Astrocyte (in vitro differentiated cells and primary cell): ENCODE data around the gene OR5AS1. TPM values are rescaled to one million over a fixed set of nuclear protein-coding genes. Genes with fewer than 3 reads are reported as not detected.
"Not testable (repeated sequence)": the region's sequence is repeated elsewhere in the genome, so short reads cannot be mapped to it uniquely, and the experiment has no call there.

Experiments used
- DNase-seq: peaks from one replicate; pipeline ENCODE4 v3.0.0-alpha.2; 2010; ENCODE audit warnings: low read depth
- FAIRE-seq: peaks from 2 replicates; lab custom pipeline; 2011; peaks lifted over from hg19 to GRCh38; lab: Jason Lieb, UNC
- H2AFZ ChIP-seq: 2 replicates; pipeline ENCODE4 v1.6.0; 2012; ENCODE audit warnings: low read depth, low read length, inconsistent platforms
- H3K27ac ChIP-seq: 2 replicates; pipeline ENCODE4 v1.5.1; 2011; ENCODE audit warnings: low read depth, low read length, inconsistent platforms
- H3K27me3 ChIP-seq: 2 replicates; pipeline ENCODE4 v1.6.0; 2011; ENCODE audit warnings: low read length, inconsistent platforms; ENCODE audit not compliant: insufficient read depth
- H3K36me3 ChIP-seq: 2 replicates; pipeline ENCODE4 v1.5.1; 2011; ENCODE audit warnings: low read length, inconsistent platforms; ENCODE audit not compliant: insufficient read depth
- H3K4me1 ChIP-seq: 2 replicates; pipeline ENCODE4 v1.5.1; 2011; ENCODE audit warnings: low read length, inconsistent platforms; ENCODE audit not compliant: insufficient read depth
- H3K4me2 ChIP-seq: 2 replicates; pipeline ENCODE4 v1.6.0; 2012; ENCODE audit warnings: low read length, inconsistent platforms
- H3K4me3 ChIP-seq: 2 replicates; pipeline ENCODE4 v1.5.1; 2011; ENCODE audit warnings: low read depth, mild to moderate bottlenecking, low read length, inconsistent platforms; ENCODE audit not compliant: insufficient read depth
- H3K79me2 ChIP-seq: 2 replicates; pipeline ENCODE4 v1.6.0; 2012; ENCODE audit warnings: mild to moderate bottlenecking, low read length, inconsistent platforms; ENCODE audit not compliant: insufficient read depth
- H3K9ac ChIP-seq: 2 replicates; pipeline ENCODE4 v1.6.0; 2012; ENCODE audit warnings: mild to moderate bottlenecking, low read length, inconsistent platforms
- H3K9me3 ChIP-seq: 2 replicates; pipeline ENCODE4 v1.5.1; 2012; ENCODE audit warnings: low read depth, mild to moderate bottlenecking, low read length, inconsistent platforms; ENCODE audit not compliant: insufficient read depth
- H4K20me1 ChIP-seq: 2 replicates; pipeline ENCODE4 v1.6.0; 2012; ENCODE audit warnings: low read length, inconsistent platforms; ENCODE audit not compliant: insufficient read depth
- H3K27ac Mint-ChIP-seq: one replicate; pipeline ENCODE4 v1.8.0; 2021; ENCODE audit warnings: mild to moderate bottlenecking, mixed read lengths; ENCODE audit not compliant: unreplicated experiment
- H3K27me3 Mint-ChIP-seq: one replicate; pipeline ENCODE4 v1.8.0; 2021; ENCODE audit warnings: low read depth, mixed read lengths; ENCODE audit not compliant: unreplicated experiment
- H3K36me3 Mint-ChIP-seq: one replicate; pipeline ENCODE4 v1.8.0; 2021; ENCODE audit warnings: low read depth, mixed read lengths; ENCODE audit not compliant: unreplicated experiment
- H3K4me1 Mint-ChIP-seq: one replicate; pipeline ENCODE4 v1.8.0; 2021; ENCODE audit warnings: low read depth, mixed read lengths; ENCODE audit not compliant: unreplicated experiment
- H3K4me3 Mint-ChIP-seq: one replicate; pipeline ENCODE4 v1.8.0; 2021; ENCODE audit warnings: mild to moderate bottlenecking, moderate library complexity, mixed read lengths; ENCODE audit not compliant: unreplicated experiment
- H3K9me3 Mint-ChIP-seq: one replicate; pipeline ENCODE4 v1.8.0; 2021; ENCODE audit warnings: mild to moderate bottlenecking, mixed read lengths; ENCODE audit not compliant: unreplicated experiment
- EZH2 ChIP-seq: IDR thresholded peaks from 2 replicates; pipeline ENCODE4 v1.6.1; 2012; ENCODE audit warnings: mild to moderate bottlenecking, low read length, inconsistent platforms; ENCODE audit not compliant: insufficient read depth
- total RNA-seq: library from RNA; stranded (reverse); gene quantifications from 2 replicates; pipeline ENCODE4 v1.2.1, GENCODE V29; 2021
- TF ChIP-seq, protein P1 (sequence below): IDR thresholded peaks from 2 replicates; pipeline ENCODE4 v1.5.1; 2011; ENCODE audit warnings: low read depth, mild to moderate bottlenecking, inconsistent platforms, low read length, moderate library complexity; ENCODE audit not compliant: insufficient read depth

The OR5AS1 gene
- total RNA-seq, 1 donor from 2014 or later: not detected

DNA sequence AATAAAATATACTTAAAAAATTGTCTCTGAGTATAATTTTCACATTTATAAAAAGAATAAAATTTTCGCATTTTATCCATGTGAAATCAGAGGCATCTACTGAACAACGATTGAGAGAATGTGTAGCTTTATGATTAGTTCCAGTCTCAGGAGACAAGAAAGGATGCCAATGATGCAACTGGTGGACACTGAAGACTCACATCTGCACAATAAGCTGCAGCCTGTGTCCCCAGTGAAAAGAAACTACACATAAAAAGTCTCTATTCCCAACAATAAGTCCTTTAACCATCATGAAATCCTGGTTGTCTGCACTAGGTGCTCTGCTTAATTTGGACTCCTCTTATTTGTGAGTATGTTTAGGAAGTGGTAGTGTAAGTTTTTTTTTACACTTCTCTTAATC lies 22.0 kb downstream of the OR5AS1 start:
- H2AFZ ChIP-seq: no peak overlapping the region
- no peak overlapping the region for H3K4me3 ChIP-seq
- DNase-seq: no peak
- Mint-ChIP-seq H3K36me3 (no peaks in the 10 kb centered on the region), H3K27ac (peak overlapping the region; percentile 67), H3K9me3 (no peaks in the 10 kb centered on the region), H3K4me3 (no peak overlapping the region), H3K27me3 (no peaks in the 10 kb centered on the region), H3K4me1 (no peaks in the 10 kb centered on the region)
- no peaks in the 10 kb centered on the region for H3K27me3 ChIP-seq
- no peak overlapping the region for H3K4me2 ChIP-seq
- H3K79me2 ChIP-seq: no peaks in the 10 kb centered on the region
- H3K27ac ChIP-seq: no peak overlapping the region
- H3K4me1 ChIP-seq: no peaks in the 10 kb centered on the region
- H3K9ac ChIP-seq: no peak overlapping the region
- FAIRE-seq: no peak
- TF ChIP-seq EZH2: no peak
- TF ChIP-seq, protein P1, sequence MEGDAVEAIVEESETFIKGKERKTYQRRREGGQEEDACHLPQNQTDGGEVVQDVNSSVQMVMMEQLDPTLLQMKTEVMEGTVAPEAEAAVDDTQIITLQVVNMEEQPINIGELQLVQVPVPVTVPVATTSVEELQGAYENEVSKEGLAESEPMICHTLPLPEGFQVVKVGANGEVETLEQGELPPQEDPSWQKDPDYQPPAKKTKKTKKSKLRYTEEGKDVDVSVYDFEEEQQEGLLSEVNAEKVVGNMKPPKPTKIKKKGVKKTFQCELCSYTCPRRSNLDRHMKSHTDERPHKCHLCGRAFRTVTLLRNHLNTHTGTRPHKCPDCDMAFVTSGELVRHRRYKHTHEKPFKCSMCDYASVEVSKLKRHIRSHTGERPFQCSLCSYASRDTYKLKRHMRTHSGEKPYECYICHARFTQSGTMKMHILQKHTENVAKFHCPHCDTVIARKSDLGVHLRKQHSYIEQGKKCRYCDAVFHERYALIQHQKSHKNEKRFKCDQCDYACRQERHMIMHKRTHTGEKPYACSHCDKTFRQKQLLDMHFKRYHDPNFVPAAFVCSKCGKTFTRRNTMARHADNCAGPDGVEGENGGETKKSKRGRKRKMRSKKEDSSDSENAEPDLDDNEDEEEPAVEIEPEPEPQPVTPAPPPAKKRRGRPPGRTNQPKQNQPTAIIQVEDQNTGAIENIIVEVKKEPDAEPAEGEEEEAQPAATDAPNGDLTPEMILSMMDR: no peak
- H3K9me3 ChIP-seq: peaks cover 2% of the 10 kb centered on the region
- no peaks in the 10 kb centered on the region for H4K20me1 ChIP-seq
- no peaks in the 10 kb centered on the region for H3K36me3 ChIP-seq

- H3K36me3 ChIP-seq, H3K79me2 ChIP-seq, H3K9me3 ChIP-seq, H3K4me3 ChIP-seq, H3K4me2 ChIP-seq, H3K4me1 Mint-ChIP-seq, FAIRE-seq, H3K27ac Mint-ChIP-seq, H4K20me1 ChIP-seq, H3K36me3 Mint-ChIP-seq, H3K27me3 Mint-ChIP-seq, H3K9me3 Mint-ChIP-seq, DNase-seq, H3K9ac ChIP-seq, H3K4me1 ChIP-seq, H2AFZ ChIP-seq, H3K27ac ChIP-seq, H3K27me3 ChIP-seq, H3K4me3 Mint-ChIP-seq: not testable (repeated sequence)
Observed at GRCh38 chr11:56056366-56056765, 28.9 kb downstream of the OR5AS1 start.

DNA sequence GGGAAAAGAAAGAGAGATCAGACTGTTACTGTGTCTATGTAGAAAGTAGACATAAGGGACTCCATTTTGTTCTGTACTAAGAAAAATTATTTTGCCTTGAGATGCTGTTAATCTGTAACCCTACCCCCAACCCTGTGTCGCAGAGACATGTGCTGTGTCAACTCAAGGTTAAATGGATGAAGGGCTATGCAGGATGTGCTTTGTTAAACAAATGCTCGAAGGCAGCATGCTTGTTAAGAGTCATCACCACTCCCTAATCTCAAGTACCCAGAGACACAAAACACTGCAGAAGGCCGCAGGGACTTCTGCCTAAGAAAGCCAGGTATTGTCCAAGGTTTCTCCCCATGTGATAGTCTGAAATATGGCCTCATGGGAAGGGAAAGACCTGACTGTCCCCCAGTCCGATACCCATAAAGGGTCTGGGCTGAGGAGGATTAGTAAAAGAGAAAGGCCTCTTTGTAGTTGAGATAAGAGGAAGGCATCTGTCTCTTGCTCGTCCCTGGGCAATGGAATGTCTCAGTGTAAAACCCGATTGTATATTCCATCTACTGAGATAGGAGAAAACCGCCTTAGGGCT lies 30.3 kb downstream of the OR5AS1 start:
- not testable (repeated sequence) for FAIRE-seq, H3K4me1 Mint-ChIP-seq, H3K36me3 Mint-ChIP-seq, H3K4me1 ChIP-seq, H3K27ac Mint-ChIP-seq, H3K4me2 ChIP-seq, H3K27me3 ChIP-seq, H3K9me3 Mint-ChIP-seq, H3K4me3 ChIP-seq, H3K9ac ChIP-seq, H3K27ac ChIP-seq, DNase-seq, H3K4me3 Mint-ChIP-seq, H3K36me3 ChIP-seq, H2AFZ ChIP-seq, H3K9me3 ChIP-seq, H3K79me2 ChIP-seq, H3K27me3 Mint-ChIP-seq, H4K20me1 ChIP-seq

DNA sequence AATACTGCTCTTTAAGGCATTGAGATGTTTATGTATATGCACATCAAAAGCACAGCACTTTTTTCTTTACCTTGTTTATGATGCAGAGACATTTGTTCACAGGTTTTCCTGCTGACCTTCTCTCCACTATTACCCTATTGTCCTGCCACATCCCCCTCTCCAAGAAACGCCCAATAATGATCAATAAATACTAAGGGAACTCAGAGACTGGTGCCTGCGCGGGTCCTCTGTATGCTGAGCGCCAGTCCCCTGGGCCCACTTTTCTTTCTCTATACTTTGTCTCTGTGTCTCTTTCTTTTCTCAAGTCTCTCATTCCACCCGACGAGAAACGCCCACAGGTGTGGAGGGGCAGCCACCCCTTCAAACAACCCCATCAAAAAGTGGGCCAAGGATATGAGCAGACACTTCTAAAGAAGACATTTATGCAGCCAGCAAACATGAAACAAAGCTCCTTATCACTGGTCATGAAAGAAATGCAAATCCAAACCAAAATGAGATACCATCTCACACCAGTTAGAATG lies 30.9 kb downstream of the OR5AS1 start:
- not testable (repeated sequence) for H3K4me3 ChIP-seq, H3K36me3 Mint-ChIP-seq, H3K9me3 Mint-ChIP-seq, H3K4me2 ChIP-seq, H3K27me3 ChIP-seq, H3K27ac Mint-ChIP-seq, DNase-seq, H3K9me3 ChIP-seq, H3K4me3 Mint-ChIP-seq, H3K4me1 Mint-ChIP-seq, H3K9ac ChIP-seq, FAIRE-seq, H3K4me1 ChIP-seq, H2AFZ ChIP-seq, H3K27ac ChIP-seq, H4K20me1 ChIP-seq, H3K36me3 ChIP-seq, H3K27me3 Mint-ChIP-seq, H3K79me2 ChIP-seq
